Measurements from ENCODE around the gene CHMP4A. TPM values are rescaled to one million over a fixed set of nuclear protein-coding genes. Genes with fewer than 3 reads are reported as not detected.

The CHMP4A gene
- total and polyA plus RNA-seq, 2 of the 13 experiments (the other 11 are each of a cell fraction or from before 2014, with no cell fraction given): 83.6 to 113 TPM

DNA sequence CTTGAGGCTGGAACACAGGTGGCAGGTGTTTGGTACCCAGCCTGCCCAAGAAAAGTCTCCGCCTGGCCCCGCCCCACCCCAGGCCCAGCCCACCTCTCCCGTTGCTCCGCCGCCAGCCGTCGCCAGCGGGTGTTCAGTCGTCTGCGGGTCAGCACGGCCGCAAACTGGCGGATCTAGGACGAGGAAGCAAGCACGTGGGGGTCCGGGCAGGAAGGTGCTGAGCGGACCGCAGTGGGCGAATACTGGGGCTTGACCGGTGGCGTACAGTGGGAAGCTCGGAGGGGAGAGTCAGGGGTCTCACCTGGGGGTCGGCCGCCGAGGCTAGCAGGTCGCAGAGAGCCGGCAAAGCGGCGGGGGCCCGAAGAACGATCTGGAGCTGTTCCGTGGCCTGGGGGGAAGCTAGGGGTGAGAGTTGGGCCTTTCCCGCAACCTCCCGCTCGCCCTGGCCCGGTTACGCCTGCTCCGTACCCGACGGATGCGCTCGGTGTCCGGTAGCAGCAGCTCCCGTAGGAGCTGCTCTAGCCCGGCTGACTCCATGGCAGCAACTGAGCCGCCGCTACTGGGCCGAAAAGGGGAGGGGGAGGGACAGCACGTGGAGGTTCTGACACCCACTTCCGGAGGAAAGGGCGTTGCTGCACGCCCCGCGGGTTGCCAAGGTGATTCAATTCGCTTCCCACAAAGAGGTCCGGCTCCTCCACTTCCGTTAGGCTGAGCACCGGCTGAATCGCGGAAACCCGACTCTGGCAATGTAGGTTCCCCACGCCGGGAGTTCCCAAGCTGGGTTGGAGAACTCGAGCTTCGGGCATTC lies 24.8 kb downstream of the CHMP4A start, which contains the start of gene IPO4 (continued):
- TF ChIP-seq, protein P1, sequence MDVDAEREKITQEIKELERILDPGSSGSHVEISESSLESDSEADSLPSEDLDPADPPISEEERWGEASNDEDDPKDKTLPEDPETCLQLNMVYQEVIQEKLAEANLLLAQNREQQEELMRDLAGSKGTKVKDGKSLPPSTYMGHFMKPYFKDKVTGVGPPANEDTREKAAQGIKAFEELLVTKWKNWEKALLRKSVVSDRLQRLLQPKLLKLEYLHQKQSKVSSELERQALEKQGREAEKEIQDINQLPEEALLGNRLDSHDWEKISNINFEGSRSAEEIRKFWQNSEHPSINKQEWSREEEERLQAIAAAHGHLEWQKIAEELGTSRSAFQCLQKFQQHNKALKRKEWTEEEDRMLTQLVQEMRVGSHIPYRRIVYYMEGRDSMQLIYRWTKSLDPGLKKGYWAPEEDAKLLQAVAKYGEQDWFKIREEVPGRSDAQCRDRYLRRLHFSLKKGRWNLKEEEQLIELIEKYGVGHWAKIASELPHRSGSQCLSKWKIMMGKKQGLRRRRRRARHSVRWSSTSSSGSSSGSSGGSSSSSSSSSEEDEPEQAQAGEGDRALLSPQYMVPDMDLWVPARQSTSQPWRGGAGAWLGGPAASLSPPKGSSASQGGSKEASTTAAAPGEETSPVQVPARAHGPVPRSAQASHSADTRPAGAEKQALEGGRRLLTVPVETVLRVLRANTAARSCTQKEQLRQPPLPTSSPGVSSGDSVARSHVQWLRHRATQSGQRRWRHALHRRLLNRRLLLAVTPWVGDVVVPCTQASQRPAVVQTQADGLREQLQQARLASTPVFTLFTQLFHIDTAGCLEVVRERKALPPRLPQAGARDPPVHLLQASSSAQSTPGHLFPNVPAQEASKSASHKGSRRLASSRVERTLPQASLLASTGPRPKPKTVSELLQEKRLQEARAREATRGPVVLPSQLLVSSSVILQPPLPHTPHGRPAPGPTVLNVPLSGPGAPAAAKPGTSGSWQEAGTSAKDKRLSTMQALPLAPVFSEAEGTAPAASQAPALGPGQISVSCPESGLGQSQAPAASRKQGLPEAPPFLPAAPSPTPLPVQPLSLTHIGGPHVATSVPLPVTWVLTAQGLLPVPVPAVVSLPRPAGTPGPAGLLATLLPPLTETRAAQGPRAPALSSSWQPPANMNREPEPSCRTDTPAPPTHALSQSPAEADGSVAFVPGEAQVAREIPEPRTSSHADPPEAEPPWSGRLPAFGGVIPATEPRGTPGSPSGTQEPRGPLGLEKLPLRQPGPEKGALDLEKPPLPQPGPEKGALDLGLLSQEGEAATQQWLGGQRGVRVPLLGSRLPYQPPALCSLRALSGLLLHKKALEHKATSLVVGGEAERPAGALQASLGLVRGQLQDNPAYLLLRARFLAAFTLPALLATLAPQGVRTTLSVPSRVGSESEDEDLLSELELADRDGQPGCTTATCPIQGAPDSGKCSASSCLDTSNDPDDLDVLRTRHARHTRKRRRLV (CRISPR knock-in tag; IDR thresholded peaks at IDR 0.05): peak; percentile 97
- TF ChIP-seq WIZ (CRISPR knock-in tag; IDR thresholded peaks at IDR 0.05) (peak; percentile 96), MED8 (CRISPR knock-in tag; IDR thresholded peaks at IDR 0.05; ENCODE audit: insufficient replicate concordance) (peak; percentile 98), HDAC2 (CRISPR knock-in tag; IDR thresholded peaks at IDR 0.05) (peak; percentile 98), NFE2L2 (IDR thresholded peaks at IDR 0.05; ENCODE audit: low read length) (peak; percentile 57), ZC3H13 (CRISPR knock-in tag; IDR thresholded peaks at IDR 0.05) (no peak), EHMT2 (IDR thresholded peaks at IDR 0.05; ENCODE audit: borderline replicate concordance, low read depth, low read length) (peak; percentile 89; the same call in 1 of the 2 replicates), ATAD3A (CRISPR knock-in tag; IDR thresholded peaks at IDR 0.05) (peak; percentile 91; the same call in 1 of the 2 replicates), SUZ12 (IDR thresholded peaks at IDR 0.05; ENCODE audit: low read depth, low read length) (0 out of 2 replicates have a peak, but pooled peaks have one; percentile 4), ZFP91 (CRISPR knock-in tag; IDR thresholded peaks at IDR 0.05; ENCODE audit: borderline replicate concordance) (no peak), ZNF691 (CRISPR knock-in tag; IDR thresholded peaks at IDR 0.05; ENCODE audit: borderline replicate concordance, low read depth) (peak; percentile 99), ZNF430 (CRISPR knock-in tag; IDR thresholded peaks at IDR 0.05) (peak; percentile 99), MYNN (CRISPR knock-in tag; IDR thresholded peaks at IDR 0.05; ENCODE audit: low read depth) (peak; percentile 95), ZNF17 (CRISPR knock-in tag; IDR thresholded peaks at IDR 0.05) (no peak), DBP (CRISPR knock-in tag; IDR thresholded peaks at IDR 0.05; ENCODE audit: not compliant biosample characterization) (peak; percentile 85), HMGA1 (CRISPR knock-in tag; conservative IDR thresholded peaks at IDR 0.05) (no peak), IKZF4 (CRISPR knock-in tag; IDR thresholded peaks at IDR 0.05; ENCODE audit: borderline replicate concordance, low read depth, not compliant biosample characterization) (peak; percentile 96), RCOR2 (CRISPR knock-in tag; IDR thresholded peaks at IDR 0.05) (peak; percentile 88), ZBTB7B (CRISPR knock-in tag; IDR thresholded peaks at IDR 0.05) (peak; percentile 82; the same call in 1 of the 2 replicates)

Measured in HepG2 (cell line).